Left hindlimb (tissue), 1 donor: ENCODE measurements around the gene KRTAP5-2.
A peak's percentile ranks its signal among the peaks of the same experiment; 100 is the strongest.
"Not testable (repeated sequence)": the region's sequence is repeated elsewhere in the genome, so short reads cannot be mapped to it uniquely, and the experiment has no call there.

Source experiments
- DNase-seq: peaks from one replicate; pipeline ENCODE4 v3.0.0-alpha.2; 2018

The KRTAP5-2 gene

DNA sequence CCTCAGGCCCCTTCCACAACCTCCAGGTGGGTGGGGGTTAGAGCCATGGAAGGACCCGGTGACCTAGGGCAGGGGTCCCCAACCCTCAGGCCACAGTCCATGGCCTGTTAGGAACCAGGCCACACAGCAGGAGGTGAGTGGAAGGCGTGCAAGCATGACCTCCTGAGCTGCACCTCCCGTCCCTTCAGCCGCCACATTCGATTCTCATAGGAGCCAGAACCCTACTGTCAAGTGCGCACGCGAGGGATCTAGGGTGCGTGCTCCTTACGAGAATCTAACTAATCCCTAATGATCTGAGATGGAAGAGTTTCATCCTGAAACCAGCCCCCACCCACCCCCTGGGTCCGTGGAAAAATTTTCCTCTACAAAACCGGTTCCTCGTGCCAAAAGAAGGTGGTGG, 27.4 kb upstream of the KRTAP5-2 start:
- no peak for DNase-seq

DNA sequence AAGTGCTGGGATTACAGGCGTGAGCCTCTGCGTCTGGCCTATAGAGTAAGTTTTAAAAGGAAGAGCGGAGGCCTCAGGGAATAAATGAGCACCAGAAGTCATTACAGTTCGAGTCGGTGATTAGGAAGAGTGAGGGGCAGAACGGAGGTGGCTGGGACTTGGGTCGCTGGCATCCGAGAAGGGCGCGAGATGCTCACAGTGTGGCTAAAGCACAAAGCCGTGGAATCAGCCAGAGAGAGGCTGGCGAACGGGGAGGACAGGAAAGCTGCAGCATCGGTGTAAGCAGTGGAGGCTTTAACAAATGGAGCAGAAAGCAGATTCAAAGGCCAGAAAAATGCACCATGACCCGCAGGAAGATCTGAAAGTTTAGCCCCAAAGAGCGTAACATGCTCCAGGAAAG, 26.5 kb upstream of the KRTAP5-2 start:
- no peak for DNase-seq

DNA sequence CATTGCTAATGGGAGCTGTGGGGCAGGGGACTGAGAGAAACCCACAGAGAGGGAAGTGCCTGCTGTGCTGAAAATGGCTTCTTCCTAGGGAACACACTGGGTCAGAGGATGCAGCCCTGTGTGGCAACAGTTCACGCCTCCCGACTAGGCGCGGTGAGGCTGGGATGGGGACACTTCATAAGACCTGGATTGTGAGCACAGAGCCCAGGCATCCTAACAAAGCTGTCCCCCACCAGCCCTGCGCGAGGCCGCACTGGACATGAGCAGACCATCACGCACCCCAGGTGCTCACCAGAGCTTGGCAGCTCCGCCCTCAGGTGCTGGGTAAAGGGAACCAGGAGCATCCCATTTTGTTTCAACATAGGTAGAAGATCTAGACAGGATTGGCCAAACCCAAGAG, 25.6 kb upstream of the KRTAP5-2 start:
- DNase-seq, result no peak

DNA sequence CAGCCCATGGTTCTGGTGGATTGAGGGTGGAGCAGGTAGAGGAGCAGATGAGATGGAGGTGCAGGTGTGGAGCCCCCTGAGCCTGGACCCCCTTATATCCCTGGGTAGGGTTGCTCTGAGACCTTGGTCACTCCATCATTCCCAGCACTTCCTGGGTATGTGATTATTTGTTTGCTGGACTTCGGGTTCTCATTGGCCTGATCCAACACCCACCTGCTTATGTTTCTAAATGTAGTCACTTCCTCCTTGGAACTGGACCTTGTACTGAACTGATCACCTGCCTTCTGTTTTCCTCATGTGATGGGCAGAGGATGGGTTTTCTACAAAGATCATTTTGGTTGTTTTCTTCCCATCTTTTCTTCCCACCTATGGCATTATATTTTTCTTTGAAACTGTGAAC, 24.0 kb upstream of the KRTAP5-2 start, which contains the start of gene KRTAP5-4:
Gene KRTAP5-4 (minus strand): TSS at position 53 of the 400 bp plus-strand sequence. CDS start 45 bp downstream, at position 8.
- DNase-seq, result no peak

DNA sequence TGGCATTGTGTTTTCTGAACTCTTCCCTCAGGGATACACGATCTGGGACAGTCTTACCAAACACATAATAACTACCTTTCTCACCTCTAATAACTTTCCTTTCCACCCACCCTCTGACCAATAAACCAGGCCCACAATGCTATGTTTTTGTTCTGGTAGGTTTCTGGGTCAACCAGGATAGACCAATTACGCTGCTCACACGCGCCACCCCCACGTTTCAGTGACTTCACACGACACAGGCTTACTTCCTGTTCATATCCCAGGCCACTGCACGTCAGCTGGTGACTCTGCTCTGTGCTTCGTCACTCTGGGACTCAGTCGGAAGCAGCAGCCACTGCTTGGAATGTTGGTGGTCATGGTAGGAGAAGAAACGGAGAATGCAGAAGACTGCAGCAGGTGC, 21.4 kb upstream of the KRTAP5-2 start:
- DNase-seq, result no peak

DNA sequence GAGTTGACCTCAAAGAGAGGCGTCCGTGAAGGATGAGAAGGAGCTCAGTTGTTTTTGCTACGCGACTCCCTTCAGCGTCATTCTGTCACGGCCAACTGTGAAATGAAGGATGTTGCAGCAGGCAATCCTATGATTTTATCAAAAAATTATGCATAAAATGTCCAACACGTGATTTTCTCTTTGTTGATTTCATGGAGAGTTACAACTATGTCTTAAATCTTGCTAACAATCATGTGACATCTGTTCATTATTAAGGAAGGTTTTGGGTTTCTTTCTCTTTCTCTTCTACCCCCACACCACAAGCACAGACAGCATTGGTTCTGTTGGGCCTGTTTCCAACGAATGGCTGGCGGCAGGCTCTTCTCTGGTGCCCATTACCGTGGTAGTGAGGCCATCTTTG, 20.1 kb upstream of the KRTAP5-2 start:
- no peak for DNase-seq

DNA sequence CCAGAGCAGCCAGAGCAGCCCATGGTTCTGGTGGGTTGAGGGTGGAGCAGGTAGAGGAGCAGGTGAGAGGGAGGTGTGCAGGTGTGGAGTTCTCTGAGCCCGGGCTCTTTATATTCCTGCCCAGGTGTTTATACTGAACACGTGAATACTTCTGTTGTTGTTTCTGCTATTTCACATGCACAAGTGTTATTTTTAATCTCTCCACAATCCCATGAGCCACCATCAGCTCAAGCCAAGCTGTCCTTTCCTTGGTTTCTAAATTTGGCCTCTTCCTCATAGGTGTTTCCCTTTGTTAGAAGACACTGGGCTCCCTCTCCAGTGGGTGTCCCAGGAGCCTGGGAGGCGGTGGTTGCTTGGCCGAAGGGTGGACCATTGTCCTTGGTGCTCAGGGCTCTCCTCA, 10.3 kb upstream of the KRTAP5-2 start, which contains the start of gene KRTAP5-3:
Gene KRTAP5-3 (minus strand): TSS at position 101 of the 400 bp plus-strand sequence. CDS start 78 bp downstream, at position 23.
- DNase-seq, result no peak

DNA sequence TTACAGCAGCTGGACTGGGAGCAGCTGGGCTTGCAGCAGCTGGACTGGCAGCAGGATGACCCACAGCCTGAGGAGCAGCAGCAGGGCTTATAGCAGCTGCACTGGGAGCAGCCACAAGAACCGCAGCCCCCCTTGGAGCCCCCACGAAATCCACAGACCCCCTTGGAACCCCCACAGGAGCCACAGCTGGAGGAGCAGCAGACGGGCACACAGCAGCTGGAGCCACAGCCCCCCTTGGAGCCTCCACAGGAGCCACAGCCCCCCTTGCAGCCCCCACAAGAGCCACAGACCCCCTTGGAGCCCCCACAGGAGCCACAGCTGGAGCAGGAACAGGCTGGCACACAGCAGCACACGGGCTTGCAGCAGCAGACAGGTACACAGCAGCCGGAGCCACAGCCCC, 9.8 kb upstream of the KRTAP5-2 start:
- DNase-seq, result not testable (repeated sequence)

DNA sequence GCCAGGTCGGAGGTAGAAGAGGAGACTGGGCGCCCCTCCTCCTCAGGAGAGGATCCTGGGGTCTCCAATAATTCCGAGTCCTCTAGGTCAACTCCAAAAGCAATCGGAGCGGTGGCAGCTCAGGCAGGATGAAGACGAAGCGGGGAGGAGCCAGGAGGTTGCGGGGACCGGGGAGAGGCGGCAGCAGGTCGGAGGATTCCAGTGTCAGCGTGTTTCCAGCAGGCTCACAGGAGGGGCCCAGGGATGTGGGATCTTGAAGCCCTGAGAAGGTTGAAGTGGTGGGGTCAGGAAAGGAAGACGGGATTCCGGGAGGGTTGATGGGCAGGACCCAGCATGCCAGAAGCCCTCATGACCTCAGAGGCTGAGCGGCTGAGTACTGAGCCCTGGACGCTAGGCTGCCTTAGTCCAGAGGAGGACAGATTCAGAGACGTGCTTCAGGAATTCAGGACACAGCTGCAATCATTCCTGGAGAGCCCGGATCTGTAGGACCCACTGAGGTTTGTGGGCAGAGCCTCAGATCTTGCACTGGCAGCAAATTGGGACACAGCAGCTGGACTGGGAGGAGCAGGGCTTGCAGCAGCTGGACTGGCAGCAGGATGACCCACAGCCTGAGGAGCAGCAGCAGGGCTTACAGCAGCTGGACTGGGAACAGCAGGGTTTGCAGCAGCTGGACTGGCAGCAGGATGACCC, 9.2 kb upstream of the KRTAP5-2 start:
- DNase-seq, result not testable (repeated sequence)

DNA sequence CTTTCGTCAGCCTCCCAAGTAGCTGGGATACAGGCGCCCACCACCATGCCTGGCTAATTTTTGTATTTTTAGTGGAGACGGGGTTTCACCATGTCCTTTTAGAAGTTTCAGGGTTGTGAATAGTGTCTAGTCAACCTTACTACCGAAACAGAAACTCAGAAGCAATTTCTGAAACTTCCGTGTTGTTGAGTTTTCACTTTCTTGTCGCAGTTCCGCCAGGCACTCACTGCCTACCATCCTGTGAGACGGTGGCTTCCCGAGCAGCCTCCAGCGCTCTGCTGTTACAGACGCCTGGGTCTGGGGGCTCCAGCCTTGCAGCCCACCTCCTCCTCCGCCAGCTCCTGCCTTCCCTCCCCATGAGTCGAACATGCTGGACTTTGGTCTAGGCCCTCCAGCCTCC, 7.8 kb upstream of the KRTAP5-2 start:
- not testable (repeated sequence) for DNase-seq

DNA sequence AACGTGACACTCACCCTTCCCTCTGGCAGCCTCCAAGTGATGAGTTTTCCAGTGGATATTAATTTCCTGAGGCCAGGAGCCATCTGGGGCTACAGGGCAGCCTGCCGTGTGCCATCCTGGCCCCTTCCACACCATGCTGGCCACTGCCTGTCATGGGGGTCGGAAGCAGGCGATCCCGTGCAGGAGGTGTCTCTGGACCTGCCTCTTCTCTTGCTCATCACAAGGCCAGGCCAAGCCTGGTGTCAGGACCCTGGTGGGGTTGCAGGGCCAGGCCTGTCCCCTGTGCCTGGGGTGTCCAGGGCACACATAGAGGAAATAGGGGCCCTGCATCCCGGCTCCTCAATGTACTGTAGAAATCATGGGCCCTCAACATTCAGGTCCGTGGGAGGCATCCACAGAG, 6.6 kb upstream of the KRTAP5-2 start:
- no peak for DNase-seq

DNA sequence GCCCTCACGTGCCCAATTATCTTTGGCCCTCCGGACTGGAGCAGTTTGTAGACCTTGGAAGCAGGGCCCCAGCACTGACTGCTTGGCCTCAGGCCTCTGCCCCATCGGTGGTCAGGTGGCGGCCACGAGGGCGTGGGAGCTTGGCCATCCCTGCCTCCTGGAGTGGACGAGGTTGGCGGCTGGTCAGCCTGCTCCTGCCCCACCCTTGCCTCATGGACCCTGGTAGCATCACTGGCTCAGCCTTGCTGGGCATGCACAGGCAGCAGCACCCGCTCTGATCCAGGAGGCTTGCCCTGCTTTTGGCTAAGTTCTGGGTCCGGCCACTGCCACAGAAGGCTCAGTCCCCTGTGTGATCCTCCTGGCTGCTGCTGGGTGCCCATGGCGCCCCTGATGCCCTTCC, 6.1 kb upstream of the KRTAP5-2 start:
- DNase-seq, result no peak

DNA sequence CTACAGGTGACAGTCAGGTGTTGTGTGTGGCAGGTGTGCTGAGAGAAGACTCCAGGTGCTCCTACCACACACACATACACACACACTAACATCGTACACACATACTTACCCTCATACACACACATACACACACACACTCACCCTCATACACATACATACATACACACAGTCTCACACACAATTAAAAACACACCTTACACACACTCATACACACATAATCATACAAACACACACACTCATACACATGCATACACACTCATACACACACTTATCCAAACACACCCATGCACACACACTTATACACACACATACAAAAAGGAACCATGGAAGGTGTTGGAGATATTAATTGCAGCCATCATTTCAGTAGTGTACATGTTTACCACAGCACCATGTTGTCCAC, 5.5 kb upstream of the KRTAP5-2 start:
- DNase-seq, result no peak

DNA sequence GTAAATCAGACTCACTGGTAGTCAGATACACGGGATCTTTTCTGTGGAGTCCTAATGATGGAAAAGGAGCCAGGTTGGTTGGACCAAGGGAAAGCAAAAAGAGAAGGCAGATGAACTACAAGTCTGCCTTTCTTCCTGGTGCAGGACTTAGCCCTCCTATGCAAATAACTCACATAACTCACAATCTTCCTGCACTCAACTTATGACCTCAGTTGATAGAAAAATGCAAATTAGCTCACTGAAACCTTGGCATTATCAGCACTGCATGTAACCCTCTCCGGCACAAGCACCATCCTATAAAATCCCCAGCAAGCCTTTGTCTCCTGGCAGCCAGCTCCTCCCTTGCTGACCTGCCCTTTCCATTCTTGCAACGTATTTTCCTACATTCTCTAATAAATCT, 3.6 kb upstream of the KRTAP5-2 start:
- DNase-seq, result not testable (repeated sequence)

DNA sequence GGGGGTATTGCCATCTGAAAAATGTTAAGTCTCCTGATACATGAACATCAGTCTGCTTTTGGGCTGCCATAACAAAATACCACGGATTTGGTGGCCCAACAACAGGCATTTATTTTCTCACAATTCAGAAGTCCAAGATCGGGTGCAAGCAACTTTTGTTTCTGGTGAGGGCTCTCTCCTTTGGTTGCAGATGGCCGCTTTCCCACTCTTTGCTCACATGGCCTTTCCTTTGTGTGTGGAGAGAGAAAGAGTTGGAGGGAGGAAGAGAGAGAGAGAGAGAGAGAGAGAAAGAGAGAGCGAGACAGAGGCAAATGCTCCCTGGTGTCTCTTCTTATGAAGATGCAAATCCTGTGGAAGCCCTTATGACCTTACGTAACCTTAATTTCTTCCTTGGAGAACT, 2.5 kb upstream of the KRTAP5-2 start:
- no peak for DNase-seq

DNA sequence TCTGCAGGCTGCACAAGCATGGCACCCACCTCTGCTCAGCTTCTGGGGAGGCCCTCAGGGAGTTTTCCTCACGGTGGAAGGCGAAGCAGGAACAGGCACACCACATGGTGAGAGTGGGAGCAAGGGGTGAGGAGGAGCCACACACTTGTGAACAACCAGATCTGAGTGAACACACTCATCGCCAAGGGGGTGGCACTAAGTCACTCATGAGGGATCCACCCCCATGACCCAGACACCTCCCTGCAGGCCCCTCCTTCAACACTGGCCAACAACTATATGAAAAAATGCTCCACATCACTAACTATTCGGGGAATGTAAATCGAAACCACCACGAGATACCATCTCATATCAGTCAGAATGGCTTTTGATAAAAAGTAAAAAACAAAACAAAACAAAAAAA, 722 bp upstream of the KRTAP5-2 start:
- DNase-seq, result no peak

DNA sequence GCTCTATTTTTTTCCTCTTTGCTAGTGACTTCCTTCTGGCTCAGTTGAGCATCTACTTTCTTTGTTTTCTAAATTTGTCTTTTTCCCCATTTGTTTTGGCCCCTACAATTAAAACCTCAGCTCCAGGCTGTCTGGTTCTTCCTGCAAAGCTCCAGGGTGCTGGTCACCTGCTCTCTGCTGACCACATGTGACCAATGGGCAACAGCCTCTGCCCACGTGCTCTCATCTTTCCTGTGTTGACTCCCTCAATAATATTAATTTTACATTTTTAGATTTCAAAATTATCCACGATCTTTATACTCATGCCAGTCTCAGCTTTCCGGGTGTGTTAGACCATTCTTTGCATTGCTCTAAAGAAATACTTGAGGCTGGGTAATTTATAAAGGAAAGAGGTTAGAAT, 312 bp upstream of the KRTAP5-2 start:
- DNase-seq, result not testable (repeated sequence)

DNA sequence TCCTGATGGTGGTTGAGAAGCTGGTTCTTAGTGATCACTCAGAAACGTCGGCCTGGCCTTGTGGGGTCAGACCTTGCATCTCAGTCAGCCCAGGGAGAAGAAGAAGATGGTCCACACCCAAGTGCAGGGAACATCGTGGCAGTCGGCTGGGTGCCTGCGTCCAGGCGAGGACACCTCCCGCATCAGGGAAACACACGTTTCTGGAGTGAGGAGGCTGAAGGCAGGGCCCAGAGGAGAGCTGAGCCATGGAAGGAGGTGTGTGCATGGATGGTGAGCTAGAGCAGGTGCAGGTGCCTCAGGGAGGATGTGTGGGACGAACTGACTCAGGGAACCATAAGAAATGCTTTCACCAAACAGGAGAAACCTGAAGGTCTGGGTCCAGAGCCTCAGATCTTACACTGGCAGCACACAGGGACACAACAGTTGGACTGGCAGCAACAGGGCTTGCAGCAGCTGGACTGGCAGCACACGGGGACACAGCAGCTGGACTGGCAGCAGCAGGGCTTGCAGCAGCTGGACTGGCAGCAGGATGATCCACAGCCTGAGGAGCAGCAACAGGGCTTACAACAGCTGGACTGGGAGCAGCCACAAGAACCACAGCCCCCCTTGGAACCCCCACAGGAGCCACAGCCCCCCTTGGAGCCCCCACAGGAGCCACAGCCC, 632 bp downstream of the KRTAP5-2 start:
- DNase-seq, result peak; percentile 41

DNA sequence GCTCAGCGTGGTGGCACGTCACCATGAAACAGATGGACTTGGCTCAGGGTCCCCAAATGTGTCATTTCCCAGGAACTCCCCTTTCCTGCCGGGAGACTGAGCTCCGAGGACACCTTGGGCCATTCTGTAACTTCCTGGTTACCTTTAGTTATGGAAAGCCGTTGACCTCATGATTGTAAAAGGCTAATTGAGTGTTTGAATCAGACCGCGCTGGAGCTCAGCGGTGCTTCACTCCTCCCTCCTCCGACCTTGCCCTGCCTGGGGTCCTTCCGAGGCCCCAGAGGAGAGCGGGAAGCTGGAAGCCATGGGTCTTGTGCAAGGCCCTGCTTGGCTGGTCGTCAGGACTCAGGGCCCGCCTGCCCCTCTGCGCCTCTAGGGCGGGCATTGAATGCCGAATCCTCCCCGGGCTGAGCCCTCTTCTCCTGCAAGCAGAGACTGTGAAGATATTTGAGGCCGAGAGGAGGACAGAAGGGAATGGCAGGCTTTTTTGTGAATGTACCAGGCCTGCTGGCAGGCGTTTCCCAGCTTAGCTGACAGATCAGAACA, 1.4 kb downstream of the KRTAP5-2 start:
- DNase-seq, result not testable (repeated sequence)

DNA sequence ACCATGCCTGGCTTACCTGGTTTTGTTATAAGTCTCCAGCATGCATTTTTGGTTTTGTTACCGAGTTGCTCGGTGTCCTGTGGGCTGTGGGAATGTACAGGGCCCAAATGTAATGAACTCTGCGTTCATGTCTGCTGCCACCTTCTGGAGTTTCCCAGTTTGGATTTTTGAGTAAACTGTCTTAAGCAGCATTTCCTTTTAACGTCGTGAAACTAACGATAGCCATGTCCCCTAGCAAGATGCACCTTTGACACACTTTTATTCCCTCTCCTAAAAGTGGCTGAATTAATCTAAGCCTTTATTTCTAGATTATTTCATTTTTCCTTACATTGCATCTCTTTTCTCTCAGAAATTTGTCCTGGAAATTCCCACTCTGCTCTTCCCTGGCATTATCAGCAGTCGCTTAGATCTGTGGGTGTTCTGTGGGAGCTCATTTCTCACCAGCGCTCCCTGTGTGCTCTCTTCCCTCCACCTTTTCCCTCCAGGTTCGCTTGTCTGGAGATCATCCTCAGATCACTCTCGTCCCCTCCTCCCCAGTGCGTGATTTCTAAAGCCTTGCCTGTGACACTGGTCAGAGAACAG, 2.0 kb downstream of the KRTAP5-2 start:
- not testable (repeated sequence) for DNase-seq

DNA sequence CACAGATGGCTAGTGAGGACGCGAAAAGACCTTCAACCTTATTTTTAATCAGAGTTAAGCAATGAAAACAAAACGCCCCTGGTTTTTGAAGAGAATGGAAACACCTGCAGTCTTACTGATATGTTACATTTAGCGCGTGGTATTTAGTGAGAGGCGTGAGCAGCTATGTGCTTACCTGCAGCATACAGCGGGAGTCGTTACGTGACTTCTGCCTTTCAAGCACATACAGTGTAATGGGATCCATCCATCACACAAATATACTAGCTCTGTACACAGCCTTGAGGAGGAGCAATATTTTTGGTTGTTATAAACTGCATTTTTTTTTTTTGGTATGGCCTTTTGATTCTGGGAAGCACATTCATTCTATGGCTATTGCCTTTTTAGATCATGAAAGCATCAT, 5.5 kb downstream of the KRTAP5-2 start:
- DNase-seq, result no peak

DNA sequence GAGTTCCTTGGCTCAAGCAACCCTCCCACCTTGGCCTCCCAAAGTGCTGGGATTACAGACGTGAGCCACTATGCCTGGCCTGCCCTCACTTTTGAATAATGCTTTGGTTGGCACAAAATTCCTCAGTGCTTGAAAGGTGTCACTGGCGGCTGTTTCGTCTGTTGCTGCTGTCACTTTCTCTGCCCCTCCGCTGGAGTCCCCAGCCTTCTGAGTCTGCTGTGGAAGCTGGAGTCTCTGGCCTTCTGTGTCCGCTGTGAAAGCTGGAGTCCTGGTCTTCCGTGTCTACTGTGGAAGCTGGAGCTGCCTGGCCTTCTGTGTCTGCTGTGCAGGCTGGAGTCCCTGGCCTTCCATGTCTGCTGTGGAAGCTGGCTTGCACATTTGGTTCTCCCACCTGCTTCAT, 8.1 kb downstream of the KRTAP5-2 start:
- no peak for DNase-seq

DNA sequence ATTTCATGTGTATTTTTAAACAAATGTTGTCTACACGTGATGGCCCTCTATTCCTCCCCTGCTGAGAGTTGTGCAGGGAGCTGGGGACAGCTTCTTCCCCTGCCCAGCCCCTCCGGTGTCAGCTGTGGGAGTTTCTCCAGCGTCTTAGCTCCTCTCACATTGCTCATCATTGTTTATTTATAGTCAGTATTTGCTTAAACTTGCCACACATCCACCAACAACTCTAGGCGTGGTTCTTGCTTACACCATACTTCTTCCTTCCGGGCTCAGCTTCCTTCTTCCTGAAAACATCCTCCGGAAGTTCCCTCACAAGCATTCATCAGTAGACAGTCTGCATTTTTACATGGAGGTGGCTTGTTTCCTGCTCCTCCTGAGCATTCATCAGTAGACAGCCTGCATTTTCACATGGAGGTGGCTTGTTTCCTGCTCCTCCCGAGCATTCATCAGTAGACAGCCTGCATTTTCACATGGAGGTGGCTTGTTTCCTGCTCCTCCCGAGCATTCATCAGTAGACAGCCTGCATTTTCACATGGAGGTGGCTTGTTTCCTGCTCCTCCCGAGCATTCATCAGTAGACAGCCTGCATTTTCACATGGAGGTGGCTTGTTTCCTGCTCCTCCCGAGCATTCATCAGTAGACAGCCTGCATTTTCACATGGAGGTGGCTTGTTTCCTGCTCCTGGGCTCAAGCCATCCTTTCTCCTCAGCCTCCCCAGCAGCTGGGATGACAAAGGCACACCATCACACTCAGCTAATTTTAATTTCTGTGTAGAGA, 8.7 kb downstream of the KRTAP5-2 start:
- not testable (repeated sequence) for DNase-seq
